ENCODE measurements around the gene KRTAP29-1.
"Not testable (repeated sequence)": the region's sequence is repeated elsewhere in the genome, so short reads cannot be mapped to it uniquely, and the experiment has no call there.

KRTAP29-1 gene

GRCh38 chr17:41267711-41268110, 34.9 kb downstream of the KRTAP29-1 start:
- TF ChIP-seq CTCF (IDR thresholded peaks at IDR 0.05), result no peak
- no peak for DNase-seq (ENCODE audit: low spot score)
- H3K4me3 ChIP-seq, result no peak overlapping the region

GRCh38 chr17:41265078-41265477, 37.6 kb downstream of the KRTAP29-1 start, which contains the start of gene KRTAP9-6:
TSS of gene KRTAP9-6 (plus strand) at chr17:41265378. CDS start at chr17:41265378, 0 bp downstream.
- no peak for DNase-seq (ENCODE audit: low spot score)
- no peak within 1 kb of the TSS for H3K27ac ChIP-seq
- no peak within 1 kb of the TSS for H3K4me3 ChIP-seq
- TF ChIP-seq CTCF (IDR thresholded peaks at IDR 0.05), result no peak

More at GRCh38 chr17:41267711-41268110, 34.9 kb downstream of the KRTAP29-1 start:
- H3K27ac ChIP-seq, result no peak overlapping the region

GRCh38 chr17:41264599-41264998, 38.1 kb downstream of the KRTAP29-1 start:
- Histone ChIP-seq H3K27ac (no peak overlapping the region), H3K4me3 (no peak overlapping the region)
- no peak for DNase-seq (ENCODE audit: low spot score)
- TF ChIP-seq CTCF (IDR thresholded peaks at IDR 0.05), result no peak

GRCh38 chr17:41263212-41263611, 39.4 kb downstream of the KRTAP29-1 start:
- no peak overlapping the region for H3K27ac ChIP-seq
- no peak for DNase-seq (ENCODE audit: low spot score)
- no peak overlapping the region for H3K4me3 ChIP-seq
- TF ChIP-seq CTCF (IDR thresholded peaks at IDR 0.05), result no peak

- no peak for TF ChIP-seq CTCF (IDR thresholded peaks at IDR 0.05)
- no peak for DNase-seq (ENCODE audit: low spot score)
- Histone ChIP-seq H3K4me3 (no peak overlapping the region), H3K27ac (no peak overlapping the region)
These were observed 44.2 kb downstream of the KRTAP29-1 start for GRCh38 chr17:41258406-41258805.

GRCh38 chr17:41256291-41256685, 46.4 kb downstream of the KRTAP29-1 start:
- Histone ChIP-seq H3K27ac (no peak overlapping the region), H3K4me3 (no peak overlapping the region)
- no peak for DNase-seq (ENCODE audit: low spot score)
- no peak for TF ChIP-seq CTCF (IDR thresholded peaks at IDR 0.05)

GRCh38 chr17:41255381-41256290, 47.0 kb downstream of the KRTAP29-1 start, which contains the start of gene KRTAP9-9:
TSS of gene KRTAP9-9 (plus strand) at chr17:41255384.
- H3K4me3 ChIP-seq; H3K27ac ChIP-seq; DNase-seq (ENCODE audit: low spot score): not testable (repeated sequence)
